HT-29 (cell line): ENCODE data around the gene ALDH5A1. TPM values are rescaled to one million over a fixed set of nuclear protein-coding genes. Genes with fewer than 3 reads are reported as not detected.

Experiments
- DNase-seq: peaks from one replicate; pipeline ENCODE4 v3.0.0-alpha.2; 2015; ENCODE audit warnings: low spot score
- total RNA-seq: library from RNA; depleted of rRNA; stranded (reverse); fragments of >200 nt; shearing (Covaris generic); gene quantifications from 2 replicates; pipeline ENCODE4 v1.2.3, GENCODE V29; 2014; rRNA removed

The ALDH5A1 gene
- 2.3 and 3.8 TPM in 2 replicates for total RNA-seq

DNA sequence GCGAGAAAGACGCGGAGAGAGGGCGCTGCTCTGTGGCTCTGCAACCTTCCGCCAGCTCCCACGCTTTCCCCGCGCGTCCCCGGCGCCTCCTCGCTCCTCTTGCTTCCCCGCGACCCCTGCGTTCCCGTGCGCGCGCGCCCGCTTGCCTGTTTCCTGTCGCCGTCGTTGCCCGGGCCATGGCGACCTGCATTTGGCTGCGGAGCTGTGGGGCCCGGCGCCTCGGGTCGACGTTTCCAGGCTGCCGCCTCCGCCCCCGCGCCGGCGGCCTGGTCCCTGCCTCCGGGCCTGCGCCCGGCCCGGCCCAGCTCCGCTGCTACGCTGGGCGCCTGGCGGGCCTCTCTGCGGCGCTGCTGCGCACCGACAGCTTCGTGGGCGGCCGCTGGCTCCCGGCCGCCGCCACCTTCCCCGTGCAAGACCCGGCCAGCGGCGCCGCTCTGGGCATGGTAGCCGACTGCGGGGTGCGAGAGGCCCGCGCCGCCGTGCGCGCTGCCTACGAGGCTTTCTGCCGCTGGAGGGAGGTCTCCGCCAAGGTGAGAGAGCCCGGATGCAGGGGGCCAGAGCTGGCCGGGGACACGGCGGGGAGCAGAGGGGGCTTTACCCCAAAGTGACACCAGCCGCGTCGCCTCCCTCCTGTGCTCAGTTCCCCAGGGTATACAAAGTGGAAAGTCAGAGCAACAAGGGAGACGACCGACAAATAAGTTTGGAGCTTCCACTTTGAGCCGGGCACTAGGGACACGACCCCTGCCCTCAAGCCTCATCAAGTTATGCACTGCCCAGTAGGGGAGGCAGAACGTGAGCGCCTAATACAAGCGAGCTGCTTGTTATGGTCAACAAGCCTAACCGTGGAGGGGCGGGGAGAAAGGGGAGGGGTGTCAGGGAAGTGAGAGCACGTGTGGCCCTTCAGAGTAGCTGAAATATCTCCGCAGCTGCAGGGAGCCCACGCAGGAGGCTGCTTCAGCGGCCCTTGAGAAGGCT, at the start of gene ALDH5A1:
TSS of gene ALDH5A1 (plus strand) at position 149 of the 975 bp plus-strand sequence. CDS start at position 177, 28 bp downstream.
- peak; percentile 48 for DNase-seq

DNA sequence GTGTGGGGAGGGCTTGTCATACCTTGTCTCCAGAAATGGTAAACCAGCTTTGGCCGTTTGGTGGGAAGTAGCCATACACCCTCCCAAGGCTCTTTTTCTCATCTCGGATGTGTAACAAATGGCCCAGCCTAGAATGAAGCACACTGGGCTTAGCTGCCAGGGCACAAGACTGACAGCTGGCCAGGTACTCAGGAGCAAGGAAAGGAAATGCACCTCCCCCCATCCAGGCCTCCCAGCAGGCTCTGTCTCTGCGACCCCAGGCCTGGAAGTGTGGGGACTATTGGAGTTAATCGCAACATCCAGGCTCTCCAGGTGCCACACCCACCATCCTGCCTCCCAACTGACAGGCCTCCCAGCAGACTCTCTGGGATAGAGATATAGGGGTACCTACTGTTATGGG, 49.1 kb upstream of the ALDH5A1 start:
- DNase-seq = no peak

DNA sequence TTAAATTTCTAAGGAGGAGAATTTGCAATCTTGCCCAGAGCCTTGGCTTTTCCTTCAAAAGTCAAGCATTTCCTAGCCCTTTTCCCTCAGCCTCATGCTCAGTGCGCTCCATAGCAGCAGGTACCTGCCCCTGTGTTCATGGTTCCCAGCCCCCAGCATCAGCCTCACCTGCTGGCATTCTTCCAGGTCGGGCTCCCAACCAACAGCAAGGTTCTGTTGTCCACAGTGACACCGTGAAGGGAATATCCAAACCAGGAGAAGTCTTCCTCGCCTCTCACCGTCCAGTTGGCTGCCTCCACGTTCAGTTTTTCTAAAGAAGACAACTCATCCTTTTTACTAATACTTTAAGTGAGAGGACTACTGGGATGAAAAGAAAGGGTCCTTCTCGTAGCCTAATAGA, 48.1 kb upstream of the ALDH5A1 start:
- no peak for DNase-seq

DNA sequence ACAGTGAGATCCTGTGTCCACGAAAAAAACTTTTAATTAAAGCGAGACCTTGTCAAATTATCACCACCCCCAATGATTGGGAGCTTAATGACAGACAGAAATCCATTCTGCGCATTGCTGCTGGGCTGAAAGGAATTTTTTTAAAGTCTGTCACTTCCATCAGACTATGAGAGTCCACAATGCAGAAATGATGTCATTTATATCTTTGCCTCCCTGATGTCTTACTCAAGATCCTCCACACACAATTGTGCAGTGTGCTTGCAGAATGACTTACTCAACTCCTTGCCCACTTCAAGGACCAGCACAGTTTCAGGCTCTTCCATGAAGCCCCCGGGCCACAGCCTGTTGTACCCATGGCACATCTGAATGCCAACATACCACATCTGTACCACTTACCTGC, 46.4 kb upstream of the ALDH5A1 start:
- no peak for DNase-seq

DNA sequence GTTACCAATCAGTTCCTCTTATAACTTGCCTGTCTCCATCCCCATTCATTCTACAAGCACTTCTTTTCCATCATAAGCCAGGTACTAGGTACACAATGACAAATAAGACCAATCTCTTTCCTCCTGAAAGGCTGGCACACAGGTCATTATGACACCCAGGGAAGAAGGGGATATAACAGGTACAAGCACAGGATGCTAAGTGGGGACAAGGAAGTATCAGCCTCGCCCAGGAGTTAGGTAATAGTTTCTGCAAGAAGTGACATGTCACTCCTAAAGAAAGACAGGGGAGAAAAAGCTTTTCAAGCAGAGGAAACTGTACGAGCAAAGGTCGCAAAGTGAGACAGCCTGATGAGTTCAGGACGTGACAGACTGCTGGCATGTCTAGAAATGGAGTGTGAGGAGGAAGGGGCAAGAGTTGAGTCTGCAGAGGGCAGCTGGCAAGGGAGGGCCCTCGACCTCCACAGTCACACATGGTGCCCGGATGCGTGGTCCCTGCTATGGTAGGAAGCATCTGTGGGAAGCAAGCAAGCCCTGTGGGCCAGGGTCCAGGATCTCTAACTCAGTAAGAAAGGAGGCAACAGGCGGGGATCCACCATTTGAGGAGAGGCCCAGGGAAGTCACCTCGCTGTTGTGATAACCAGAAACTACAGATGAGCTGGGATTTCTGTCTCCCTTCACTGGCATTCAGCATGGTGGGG, 45.8 kb upstream of the ALDH5A1 start:
- no peak for DNase-seq

DNA sequence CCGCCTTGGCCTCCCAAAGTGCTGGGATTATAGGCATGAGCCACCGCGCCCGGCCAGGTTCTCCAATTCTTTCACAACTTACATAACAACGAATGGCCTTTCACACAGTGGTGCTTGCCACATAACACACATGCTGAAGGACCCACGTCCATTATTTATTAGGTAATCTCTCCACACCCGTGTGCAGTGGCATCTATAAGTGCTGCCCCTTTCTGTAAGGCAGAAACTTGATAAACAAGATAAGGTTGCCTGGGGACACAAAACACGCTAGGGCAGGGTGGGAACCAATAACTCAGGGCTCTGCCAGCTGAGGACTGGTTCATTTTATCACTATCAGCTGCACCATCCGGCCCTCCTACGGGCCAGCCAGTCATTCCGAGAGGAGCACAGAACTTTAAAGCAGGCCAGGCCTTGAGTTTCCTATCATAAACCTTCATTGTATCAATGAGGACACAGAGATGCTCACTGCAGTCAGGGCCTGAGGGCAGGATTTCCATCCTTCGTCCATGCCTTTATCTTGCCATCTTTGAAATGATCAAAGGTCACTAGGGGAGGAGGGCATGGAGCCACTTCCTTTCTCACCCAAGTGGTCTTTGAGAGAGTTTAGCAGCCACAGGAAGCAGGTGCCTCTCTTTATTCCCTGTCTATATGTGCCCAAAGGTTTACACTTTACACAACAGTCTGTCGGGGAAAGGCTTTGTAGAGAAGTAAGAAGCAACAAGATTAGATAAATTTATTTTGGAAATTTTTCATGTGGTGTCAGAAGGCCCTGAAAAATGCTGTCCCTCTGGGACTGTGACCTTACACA, 43.0 kb upstream of the ALDH5A1 start:
- DNase-seq = peak; percentile 45

DNA sequence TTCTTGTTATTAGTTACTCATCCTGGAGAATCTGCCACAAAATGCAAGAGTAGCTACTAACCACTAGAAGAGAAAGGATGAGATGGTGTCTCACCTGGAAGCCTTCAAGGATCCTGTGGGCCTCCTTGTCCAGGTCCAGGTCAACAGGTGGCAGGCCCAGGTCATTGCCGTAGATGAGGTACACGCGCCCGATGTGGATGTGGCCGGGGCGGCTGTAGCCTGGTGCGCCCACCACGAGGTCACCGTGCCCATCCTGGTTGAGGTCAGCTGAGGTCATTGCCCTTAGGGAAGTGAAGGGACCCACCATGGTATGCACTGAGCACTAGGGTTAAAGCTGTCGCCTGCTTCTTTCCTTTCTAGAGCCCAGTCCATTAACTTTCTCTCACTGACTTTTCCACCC, 40.8 kb upstream of the ALDH5A1 start:
- no peak for DNase-seq

DNA sequence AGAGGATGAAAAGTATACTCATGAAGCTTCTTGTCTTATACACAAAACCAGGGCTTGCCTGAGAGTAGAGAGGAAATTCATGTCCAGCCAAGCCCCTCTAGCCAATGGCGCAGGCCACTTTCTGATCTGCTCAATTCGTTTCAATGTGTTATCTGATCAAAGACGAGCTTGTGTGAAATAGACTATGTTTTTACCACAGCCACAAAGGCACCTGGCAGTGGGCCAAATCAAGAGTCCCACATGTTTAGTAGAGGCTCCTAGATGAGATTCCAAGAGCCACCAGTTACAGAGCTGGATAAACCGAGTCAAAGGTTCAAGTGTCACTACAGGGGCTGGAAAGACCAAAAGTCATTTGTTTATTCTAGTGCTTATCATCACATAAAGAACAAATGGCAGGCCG, 40.3 kb upstream of the ALDH5A1 start:
- DNase-seq = no peak

DNA sequence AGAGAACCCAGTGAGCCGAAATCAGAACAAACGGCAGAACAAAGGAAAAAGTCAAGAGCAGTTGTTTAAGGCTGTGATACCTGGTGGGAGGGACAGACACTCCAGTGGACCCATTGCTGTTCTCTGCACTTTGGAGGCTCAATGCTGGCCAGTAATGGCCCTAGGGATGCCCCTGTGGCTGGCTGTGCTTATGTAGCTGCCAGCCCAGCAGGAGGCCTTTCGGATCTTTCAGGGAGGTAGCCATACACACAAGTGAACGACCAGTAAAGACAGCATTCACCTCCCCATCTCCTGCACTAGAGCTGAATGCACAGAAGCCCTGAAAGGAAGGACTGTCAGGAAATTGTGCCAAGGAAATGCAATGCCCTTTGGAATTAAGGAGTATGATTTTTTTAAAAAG, 39.7 kb upstream of the ALDH5A1 start:
- no peak for DNase-seq

DNA sequence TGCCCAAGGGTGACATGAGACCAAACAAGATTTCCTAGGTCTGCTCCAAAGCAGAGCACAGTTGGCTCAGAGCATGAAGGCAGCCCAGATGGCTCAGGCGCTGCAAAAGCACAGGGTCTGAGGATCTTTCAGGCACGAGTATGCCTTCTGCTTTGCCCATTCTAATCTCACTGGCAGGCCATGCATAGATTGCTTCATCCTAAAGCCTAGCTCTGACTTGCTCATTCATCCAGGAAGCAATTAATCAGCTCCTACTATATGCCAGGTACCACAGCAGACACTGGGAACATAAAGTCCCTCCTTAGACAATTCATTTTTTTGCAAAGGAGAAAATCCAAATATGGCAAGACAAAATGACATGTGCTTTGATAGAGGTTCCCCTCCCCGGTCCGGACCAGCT, 36.6 kb upstream of the ALDH5A1 start:
- no peak for DNase-seq

DNA sequence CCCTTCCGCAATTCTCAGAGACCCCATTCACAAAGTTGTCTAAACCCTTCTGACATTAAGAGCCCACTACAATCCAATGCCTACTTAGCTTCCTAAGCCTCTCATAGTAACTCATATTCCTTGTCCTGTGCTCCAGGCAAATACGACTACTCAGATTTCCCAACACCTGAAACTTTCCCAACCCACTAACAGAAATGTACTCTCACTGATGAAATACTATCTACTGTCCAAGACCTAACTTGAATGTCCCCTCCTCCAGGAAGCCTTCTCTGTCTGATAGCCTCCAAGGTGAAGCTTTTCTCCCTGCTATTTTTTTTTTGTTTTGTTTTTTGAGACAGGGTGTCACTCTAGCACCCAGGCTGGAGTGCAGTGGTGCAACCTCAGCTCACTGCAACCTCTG, 35.8 kb upstream of the ALDH5A1 start:
- no peak for DNase-seq

DNA sequence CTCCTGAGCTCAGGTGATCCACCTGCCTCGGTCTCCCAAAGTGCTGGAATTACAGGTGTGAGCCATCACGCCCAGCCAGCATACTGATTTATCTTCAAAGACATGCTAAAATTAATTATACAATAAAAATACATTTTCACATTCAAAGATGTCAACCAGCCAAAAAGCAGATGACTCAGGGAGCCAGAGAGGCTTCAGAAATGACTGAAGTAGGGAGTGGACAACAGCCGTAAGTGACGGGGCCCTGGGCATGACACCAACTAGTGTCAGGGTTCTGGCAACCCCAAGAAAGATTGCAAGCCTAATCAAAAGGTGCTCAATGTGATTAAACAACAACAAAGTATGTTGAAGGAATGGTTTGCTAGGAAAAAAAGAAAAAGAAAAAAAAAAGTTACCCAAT, 33.8 kb upstream of the ALDH5A1 start:
- no peak for DNase-seq

DNA sequence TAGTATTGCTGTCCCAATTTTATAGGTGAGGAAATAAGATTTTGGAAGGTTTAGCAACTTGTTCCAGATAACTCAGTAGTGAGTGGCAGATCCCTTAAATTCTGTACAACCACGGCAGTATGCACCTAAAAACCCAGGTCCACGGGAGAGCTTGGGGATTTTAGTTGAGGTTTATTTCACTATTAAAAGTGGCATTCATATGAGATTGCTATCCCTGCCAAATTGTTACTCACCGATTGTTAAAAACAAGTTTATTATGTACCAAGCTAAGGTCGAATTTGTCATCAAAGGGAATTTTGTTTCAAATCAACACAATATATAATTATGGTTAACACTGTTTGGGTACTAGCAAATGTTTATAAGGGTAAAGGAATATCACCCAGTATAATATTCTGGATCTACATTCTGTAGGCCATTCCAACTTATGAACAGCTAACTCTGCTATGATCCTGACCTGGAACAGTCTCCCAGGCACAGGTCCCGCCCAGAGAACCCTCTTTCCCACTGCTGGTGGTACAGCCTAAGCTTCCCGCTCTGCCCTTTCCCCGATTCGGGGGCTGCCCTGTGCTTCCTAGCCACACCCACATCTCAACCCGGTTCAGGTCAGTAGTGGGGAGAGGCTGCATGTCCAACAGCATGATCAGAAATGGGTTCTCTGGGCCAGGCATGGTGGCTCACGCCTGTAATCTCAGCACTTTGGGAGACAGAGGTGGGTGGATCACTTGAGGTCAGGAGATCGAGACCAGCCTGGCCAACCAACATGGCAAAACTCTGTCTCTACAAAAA, 30.3 kb upstream of the ALDH5A1 start:
- DNase-seq = no peak

DNA sequence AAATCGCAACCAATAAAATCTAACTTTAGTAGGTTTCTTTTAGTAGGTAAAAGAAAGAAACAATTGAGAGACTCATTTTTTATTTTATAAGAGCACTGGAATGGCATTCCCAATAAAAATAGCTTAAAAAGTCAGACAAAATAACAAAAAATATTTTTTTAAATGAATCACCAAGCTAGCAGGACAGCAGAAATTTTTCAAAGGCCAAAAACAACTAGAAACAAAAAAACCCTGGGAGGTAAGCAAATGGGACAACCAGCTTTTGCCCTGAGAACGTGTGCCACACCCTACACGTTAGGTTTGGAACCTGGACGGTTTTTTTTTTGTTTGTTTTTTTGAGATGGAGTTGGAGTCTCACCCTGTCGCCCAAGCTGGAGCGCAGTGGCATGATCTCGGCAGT, 25.0 kb upstream of the ALDH5A1 start:
- DNase-seq = no peak

DNA sequence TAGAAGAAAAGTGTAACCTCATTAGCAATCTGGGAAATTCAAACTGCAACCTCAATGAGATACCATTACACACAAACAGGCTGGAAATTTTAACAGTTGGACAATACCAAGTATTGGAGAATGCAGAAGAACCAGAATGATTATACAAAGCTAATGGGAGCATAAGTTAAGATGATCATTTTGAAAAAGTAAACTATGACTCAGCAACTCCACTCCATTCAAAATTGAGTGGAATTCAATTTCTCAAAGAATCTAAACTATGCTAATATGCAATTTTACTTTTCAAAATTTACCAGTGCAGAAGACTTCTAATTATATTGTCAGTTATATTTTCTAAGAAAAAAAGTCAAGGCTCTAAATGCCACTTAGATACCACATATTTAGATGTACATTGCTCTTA, 22.6 kb upstream of the ALDH5A1 start:
- DNase-seq = no peak

DNA sequence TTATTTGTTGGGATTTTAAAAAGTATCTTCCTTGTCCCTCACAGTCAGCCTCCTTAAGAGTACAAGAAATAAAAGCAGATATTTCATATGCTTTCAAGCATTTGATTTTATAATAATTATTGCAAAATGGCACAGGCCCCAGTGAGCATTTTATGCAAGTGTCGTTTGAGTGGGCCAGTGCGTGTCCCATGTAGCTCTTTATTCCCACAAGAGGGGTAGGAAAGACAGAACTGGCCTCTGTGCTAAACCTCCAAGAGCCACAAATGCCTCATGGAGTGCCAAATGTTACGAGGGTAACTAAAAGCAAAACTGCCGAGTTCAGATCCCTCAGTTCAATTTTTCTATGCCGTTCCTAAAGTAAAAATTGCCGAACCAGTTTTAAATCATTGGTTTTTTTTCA, 18.1 kb upstream of the ALDH5A1 start:
- no peak for DNase-seq

DNA sequence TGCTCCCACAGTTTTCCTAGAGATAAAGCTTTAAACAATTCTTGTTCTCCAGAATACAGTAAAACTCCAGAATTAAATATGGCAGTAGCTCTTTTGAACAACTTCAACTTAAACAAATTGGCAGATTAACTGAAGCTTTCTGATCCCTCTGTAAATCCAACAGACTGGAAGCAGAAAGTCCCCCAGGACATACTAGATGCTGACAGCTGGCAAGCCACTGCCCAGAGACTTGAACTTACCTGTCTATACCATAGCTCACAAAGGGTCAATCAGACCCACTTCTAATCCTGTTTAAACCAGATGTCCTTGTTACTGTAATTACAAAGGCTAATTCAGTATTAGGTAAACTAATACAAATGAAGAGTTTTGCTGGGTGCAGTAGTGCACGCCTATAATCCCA, 17.7 kb upstream of the ALDH5A1 start:
- DNase-seq = no peak

DNA sequence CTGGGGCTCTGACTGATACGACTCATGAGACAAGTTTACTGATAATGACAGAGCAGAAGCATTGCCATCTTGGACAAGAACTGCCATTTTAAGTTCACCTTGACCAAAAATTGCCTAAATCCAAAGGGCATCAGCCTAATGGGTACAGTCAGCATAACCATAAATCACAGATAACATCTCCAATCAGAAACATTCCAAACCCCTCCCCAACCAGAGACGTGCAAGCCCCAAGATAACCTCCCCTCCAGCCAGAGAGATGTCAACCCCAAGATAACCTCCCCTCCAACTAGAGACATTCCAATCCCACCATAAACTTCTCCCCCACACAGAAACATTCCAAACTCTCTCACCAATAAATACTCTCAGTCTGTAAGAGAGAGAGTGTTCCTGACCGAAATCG, 15.9 kb upstream of the ALDH5A1 start:
- no peak for DNase-seq

DNA sequence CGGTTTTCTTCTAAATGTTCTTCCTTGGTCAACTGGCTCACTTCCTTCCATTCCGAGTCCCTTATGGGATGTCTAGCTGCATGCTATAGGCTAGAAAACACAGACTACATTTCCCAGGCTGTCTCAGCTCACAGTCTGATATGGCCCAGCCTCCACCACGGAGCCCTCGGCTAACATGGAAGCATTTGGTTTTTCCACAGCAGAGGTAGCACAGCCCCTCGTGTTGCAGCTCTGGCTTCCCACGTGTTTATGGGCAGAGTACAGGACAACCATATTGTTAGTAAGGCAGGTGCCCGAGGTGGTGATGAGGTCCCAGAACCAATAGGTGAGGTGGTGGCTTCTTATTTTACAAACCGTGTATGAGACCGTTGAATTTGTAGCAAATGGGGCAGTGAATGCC, 14.1 kb upstream of the ALDH5A1 start:
- DNase-seq = no peak

DNA sequence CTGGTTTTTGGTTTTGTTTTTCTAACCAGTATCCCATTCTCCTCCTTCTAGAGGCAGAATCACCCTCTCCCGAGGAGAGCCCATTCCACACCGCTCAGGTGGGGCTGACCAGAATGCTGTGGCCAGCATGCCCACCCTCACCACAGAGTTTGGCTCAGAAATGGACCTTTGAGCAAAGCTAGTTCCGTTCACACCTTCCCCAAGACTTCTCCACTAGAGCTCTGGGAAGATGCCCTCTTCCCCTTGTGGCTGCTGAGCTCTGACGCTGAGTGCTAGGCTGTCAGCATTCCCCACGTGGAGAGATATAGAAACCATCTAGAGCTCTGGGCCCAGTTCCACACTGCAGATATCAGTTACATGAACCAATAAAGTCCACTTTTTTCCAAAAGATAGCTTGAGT, 13.3 kb upstream of the ALDH5A1 start:
- DNase-seq = no peak

DNA sequence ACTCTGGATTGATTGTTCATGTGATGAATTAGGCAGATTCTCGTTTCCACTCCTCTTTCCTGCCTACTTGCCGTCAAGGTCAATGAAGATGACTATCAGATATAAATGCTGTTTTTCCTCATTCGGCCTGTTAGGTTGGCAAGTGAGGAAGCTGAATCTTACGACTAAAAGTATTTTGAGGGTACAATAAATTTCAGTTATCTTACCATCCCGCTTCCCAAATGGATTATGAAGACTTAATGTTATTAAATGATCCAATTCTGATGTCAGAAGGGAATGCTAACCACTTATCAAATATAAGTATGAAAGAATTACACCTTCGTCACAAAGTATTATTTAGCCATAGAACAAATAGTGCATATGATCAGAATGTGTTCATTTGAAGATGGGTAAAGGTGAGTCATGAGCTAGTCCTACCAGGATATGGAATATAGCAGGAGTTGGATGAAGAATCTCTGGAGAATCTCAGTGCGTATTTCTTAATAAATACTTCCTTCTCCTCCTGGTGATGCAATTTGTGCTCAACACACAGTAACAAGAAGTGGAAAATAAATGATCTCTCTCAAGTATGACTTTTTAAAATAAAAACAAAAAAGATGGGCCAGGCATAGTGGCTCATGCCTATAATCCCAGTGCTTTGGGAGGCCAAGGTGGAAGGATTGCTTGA, 10.0 kb upstream of the ALDH5A1 start:
- DNase-seq = no peak
